ENCODE data around the gene STARD7.

DNA sequence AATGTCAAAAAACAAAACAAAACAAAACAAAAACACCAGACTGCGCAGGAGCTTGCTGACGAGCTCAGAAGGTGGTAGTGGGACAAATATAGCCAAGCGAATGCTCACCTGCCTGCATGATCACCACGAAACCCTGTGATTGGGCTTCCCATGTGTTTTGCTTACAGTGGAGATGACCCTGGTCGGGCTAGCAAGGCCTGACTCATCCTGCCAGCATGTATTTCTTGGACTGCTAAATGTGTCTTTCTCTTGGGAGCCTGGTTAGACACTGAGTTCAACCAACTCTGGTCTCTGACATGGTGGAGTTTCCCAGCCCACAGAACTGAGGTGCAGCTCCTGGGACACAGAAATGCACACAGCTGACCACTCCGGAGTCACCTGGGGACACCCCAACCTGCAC, 32.7 kb downstream of the STARD7 start:
- TF ChIP-seq POLR2AphosphoS5 (IDR thresholded peaks at IDR 0.05) = no peak
- TF ChIP-seq, protein P1, sequence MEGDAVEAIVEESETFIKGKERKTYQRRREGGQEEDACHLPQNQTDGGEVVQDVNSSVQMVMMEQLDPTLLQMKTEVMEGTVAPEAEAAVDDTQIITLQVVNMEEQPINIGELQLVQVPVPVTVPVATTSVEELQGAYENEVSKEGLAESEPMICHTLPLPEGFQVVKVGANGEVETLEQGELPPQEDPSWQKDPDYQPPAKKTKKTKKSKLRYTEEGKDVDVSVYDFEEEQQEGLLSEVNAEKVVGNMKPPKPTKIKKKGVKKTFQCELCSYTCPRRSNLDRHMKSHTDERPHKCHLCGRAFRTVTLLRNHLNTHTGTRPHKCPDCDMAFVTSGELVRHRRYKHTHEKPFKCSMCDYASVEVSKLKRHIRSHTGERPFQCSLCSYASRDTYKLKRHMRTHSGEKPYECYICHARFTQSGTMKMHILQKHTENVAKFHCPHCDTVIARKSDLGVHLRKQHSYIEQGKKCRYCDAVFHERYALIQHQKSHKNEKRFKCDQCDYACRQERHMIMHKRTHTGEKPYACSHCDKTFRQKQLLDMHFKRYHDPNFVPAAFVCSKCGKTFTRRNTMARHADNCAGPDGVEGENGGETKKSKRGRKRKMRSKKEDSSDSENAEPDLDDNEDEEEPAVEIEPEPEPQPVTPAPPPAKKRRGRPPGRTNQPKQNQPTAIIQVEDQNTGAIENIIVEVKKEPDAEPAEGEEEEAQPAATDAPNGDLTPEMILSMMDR (IDR thresholded peaks at IDR 0.05) = no peak

Data from sigmoid colon (tissue), 4 donors.